HEK293 (cell line): ENCODE measurements around the gene ZNF865.
A peak's percentile ranks its signal among the peaks of the same experiment; 100 is the strongest.

ENCODE experiments used
- KLF10 ChIP-seq: fragments of 450-650 bp; IDR thresholded peaks from 2 replicates; pipeline ENCODE4 v1.5.1; 2018; ENCODE audit warnings: missing biosample characterization, mild to moderate bottlenecking, missing genetic modification characterization
- KLF16 ChIP-seq: fragments of 450-650 bp; formaldehyde crosslinking; IDR thresholded peaks from 2 replicates; pipeline ENCODE4 v1.5.1; 2017; ENCODE audit warnings: missing biosample characterization, missing genetic modification characterization
- WT1 ChIP-seq: fragments of 450-650 bp; formaldehyde crosslinking; IDR thresholded peaks from 2 replicates; pipeline ENCODE4 v1.5.1; 2016; ENCODE audit warnings: missing biosample characterization, missing genetic modification characterization
- YY1 ChIP-seq: fragments of 450-650 bp; formaldehyde crosslinking; IDR thresholded peaks from 2 replicates; pipeline ENCODE4 v1.5.1; 2018; ENCODE audit warnings: missing biosample characterization, missing genetic modification characterization
- ZNF132 ChIP-seq: fragments of 450-650 bp; formaldehyde crosslinking; IDR thresholded peaks from 2 replicates; pipeline ENCODE4 v1.5.1; 2017; ENCODE audit warnings: missing biosample characterization, missing genetic modification characterization, borderline replicate concordance
- ZNF146 ChIP-seq: fragments of 450-650 bp; formaldehyde crosslinking; IDR thresholded peaks from 2 replicates; pipeline ENCODE4 v1.5.1; 2016; ENCODE audit warnings: missing biosample characterization, missing genetic modification characterization
- ZNF19 ChIP-seq: fragments of 450-650 bp; formaldehyde crosslinking; IDR thresholded peaks from 2 replicates; pipeline ENCODE4; 2016; ENCODE audit warnings: missing biosample characterization, missing genetic modification characterization, low read depth
- ZNF24 ChIP-seq: fragments of 450-650 bp; formaldehyde crosslinking; IDR thresholded peaks from 2 replicates; pipeline ENCODE4 v1.5.1; 2016; ENCODE audit warnings: missing biosample characterization, missing genetic modification characterization
- ZNF37A ChIP-seq: fragments of 450-650 bp; IDR thresholded peaks from 2 replicates; pipeline ENCODE4 v1.5.1; 2018; ENCODE audit warnings: missing biosample characterization, missing genetic modification characterization
- ZNF394 ChIP-seq: fragments of 450-650 bp; formaldehyde crosslinking; IDR thresholded peaks from 2 replicates; pipeline ENCODE4 v1.5.1; 2016; ENCODE audit warnings: missing biosample characterization, missing genetic modification characterization, mild to moderate bottlenecking, moderate library complexity, borderline replicate concordance
- ZNF416 ChIP-seq: fragments of 450-650 bp; formaldehyde crosslinking; IDR thresholded peaks from 2 replicates; pipeline ENCODE4 v1.5.1; 2016; ENCODE audit warnings: missing biosample characterization, missing genetic modification characterization
- ZNF600 ChIP-seq: fragments of 450-650 bp; formaldehyde crosslinking; IDR thresholded peaks from 2 replicates; pipeline ENCODE4 v1.5.1; 2016; ENCODE audit warnings: missing biosample characterization, missing genetic modification characterization
- ZNF785 ChIP-seq: fragments of 450-650 bp; formaldehyde crosslinking; IDR thresholded peaks from 2 replicates; pipeline ENCODE4 v1.5.1; 2016; ENCODE audit warnings: missing biosample characterization, missing genetic modification characterization
- ZNF792 ChIP-seq: fragments of 450-650 bp; formaldehyde crosslinking; IDR thresholded peaks from 2 replicates; pipeline ENCODE4 v1.5.1; 2016; ENCODE audit warnings: missing biosample characterization, missing genetic modification characterization
- ZXDB ChIP-seq: fragments of 450-650 bp; formaldehyde crosslinking; IDR thresholded peaks from 2 replicates; pipeline ENCODE4 v1.5.1; 2016; ENCODE audit warnings: missing biosample characterization, missing genetic modification characterization
- TF ChIP-seq, protein P1 (sequence below): fragments of 450-650 bp; formaldehyde crosslinking; IDR thresholded peaks from 2 replicates; pipeline ENCODE4 v1.5.1; 2016; ENCODE audit warnings: missing biosample characterization, missing genetic modification characterization, borderline replicate concordance
- TF ChIP-seq, protein P2 (sequence below): fragments of 450-650 bp; formaldehyde crosslinking; IDR thresholded peaks from 2 replicates; pipeline ENCODE4 v1.5.1; 2016; ENCODE audit warnings: missing biosample characterization, missing genetic modification characterization
- TF ChIP-seq, protein P3 (sequence below): fragments of 450-650 bp; formaldehyde crosslinking; IDR thresholded peaks from 2 replicates; pipeline ENCODE4 v1.5.1; 2016; ENCODE audit warnings: missing biosample characterization, missing genetic modification characterization
- TF ChIP-seq, protein P4 (sequence below): fragments of 450-650 bp; formaldehyde crosslinking; conservative IDR thresholded peaks from 2 replicates; pipeline ENCODE4 v1.5.1; 2016; ENCODE audit warnings: low read depth, missing biosample characterization, missing genetic modification characterization
- TF ChIP-seq, protein P5 (sequence below): fragments of 450-650 bp; formaldehyde crosslinking; IDR thresholded peaks from 2 replicates; pipeline ENCODE4 v1.5.1; 2017; ENCODE audit warnings: missing biosample characterization, missing genetic modification characterization
- TF ChIP-seq, protein P6 (sequence below): fragments of 450-650 bp; formaldehyde crosslinking; IDR thresholded peaks from 2 replicates; pipeline ENCODE4 v1.5.1; 2016; ENCODE audit warnings: missing biosample characterization, missing genetic modification characterization
- TF ChIP-seq, protein P7 (sequence below): fragments of 450-650 bp; formaldehyde crosslinking; IDR thresholded peaks from 2 replicates; pipeline ENCODE4 v1.5.1; 2016; ENCODE audit warnings: missing biosample characterization, missing genetic modification characterization

Gene ZNF865

DNA sequence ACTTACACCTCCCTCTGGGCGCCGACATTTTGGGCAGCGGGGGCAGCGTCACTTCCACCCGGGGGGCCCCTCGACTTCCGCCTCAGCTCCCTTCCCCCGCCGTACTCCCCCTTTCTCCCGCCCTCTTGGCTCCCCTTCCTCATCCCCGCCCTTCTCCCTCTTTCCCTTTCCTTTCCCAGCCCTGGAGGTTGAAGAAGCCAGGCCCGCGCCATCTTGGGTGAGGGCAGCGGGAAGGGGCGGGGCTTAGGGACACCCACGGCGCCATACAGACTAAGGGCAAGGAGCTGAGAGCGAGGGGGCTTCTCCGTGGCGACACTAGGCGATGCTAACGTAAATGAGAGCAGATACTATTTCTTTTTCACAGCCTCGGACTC is 6.0 kb upstream of the ZNF865 start, which contains the start of gene FIZ1 (continued):
- TF ChIP-seq ZNF792 (no peak), ZNF132 (tag by site-specific recombination) (no peak), YY1 (tag by site-specific recombination) (no peak), ZNF416 (tag by site-specific recombination) (no peak), WT1 (tag by site-specific recombination) (peak; percentile 68; the same call in 1 of the 2 replicates), KLF16 (tag by site-specific recombination) (peak; percentile 1), KLF10 (peak; percentile 83; the same call in 1 of the 2 replicates), ZNF24 (tag by site-specific recombination) (peak; percentile 51; the same call in 1 of the 2 replicates), ZNF785 (tag by site-specific recombination) (no peak), ZXDB (peak; percentile 94; the same call in 1 of the 2 replicates), ZNF600 (tag by site-specific recombination) (no peak), ZNF394 (tag by site-specific recombination) (peak; percentile 46; the same call in 1 of the 2 replicates), ZNF37A (no peak), ZNF19 (no peak), ZNF146 (tag by site-specific recombination) (no peak)
- TF ChIP-seq, protein P1, sequence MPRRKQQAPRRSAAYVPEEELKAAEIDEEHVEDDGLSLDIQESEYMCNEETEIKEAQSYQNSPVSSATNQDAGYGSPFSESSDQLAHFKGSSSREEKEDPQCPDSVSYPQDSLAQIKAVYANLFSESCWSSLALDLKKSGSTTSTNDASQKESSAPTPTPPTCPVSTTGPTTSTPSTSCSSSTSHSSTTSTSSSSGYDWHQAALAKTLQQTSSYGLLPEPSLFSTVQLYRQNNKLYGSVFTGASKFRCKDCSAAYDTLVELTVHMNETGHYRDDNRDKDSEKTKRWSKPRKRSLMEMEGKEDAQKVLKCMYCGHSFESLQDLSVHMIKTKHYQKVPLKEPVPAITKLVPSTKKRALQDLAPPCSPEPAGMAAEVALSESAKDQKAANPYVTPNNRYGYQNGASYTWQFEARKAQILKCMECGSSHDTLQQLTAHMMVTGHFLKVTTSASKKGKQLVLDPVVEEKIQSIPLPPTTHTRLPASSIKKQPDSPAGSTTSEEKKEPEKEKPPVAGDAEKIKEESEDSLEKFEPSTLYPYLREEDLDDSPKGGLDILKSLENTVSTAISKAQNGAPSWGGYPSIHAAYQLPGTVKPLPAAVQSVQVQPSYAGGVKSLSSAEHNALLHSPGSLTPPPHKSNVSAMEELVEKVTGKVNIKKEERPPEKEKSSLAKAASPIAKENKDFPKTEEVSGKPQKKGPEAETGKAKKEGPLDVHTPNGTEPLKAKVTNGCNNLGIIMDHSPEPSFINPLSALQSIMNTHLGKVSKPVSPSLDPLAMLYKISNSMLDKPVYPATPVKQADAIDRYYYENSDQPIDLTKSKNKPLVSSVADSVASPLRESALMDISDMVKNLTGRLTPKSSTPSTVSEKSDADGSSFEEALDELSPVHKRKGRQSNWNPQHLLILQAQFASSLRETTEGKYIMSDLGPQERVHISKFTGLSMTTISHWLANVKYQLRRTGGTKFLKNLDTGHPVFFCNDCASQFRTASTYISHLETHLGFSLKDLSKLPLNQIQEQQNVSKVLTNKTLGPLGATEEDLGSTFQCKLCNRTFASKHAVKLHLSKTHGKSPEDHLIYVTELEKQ (tag by site-specific recombination), result no peak; the same call in 1 of the 2 replicates
- TF ChIP-seq, protein P2, sequence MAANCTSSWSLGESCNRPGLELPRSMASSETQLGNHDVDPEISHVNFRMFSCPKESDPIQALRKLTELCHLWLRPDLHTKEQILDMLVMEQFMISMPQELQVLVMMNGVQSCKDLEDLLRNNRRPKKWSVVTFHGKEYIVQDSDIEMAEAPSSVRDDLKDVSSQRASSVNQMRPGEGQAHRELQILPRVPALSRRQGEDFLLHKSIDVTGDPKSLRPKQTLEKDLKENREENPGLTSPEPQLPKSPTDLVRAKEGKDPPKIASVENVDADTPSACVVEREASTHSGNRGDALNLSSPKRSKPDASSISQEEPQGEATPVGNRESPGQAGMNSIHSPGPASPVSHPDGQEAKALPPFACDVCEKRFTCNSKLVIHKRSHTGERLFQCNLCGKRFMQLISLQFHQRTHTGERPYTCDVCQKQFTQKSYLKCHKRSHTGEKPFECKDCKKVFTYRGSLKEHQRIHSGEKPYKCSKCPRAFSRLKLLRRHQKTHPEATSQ (tag by site-specific recombination), result no peak
- TF ChIP-seq, protein P3, sequence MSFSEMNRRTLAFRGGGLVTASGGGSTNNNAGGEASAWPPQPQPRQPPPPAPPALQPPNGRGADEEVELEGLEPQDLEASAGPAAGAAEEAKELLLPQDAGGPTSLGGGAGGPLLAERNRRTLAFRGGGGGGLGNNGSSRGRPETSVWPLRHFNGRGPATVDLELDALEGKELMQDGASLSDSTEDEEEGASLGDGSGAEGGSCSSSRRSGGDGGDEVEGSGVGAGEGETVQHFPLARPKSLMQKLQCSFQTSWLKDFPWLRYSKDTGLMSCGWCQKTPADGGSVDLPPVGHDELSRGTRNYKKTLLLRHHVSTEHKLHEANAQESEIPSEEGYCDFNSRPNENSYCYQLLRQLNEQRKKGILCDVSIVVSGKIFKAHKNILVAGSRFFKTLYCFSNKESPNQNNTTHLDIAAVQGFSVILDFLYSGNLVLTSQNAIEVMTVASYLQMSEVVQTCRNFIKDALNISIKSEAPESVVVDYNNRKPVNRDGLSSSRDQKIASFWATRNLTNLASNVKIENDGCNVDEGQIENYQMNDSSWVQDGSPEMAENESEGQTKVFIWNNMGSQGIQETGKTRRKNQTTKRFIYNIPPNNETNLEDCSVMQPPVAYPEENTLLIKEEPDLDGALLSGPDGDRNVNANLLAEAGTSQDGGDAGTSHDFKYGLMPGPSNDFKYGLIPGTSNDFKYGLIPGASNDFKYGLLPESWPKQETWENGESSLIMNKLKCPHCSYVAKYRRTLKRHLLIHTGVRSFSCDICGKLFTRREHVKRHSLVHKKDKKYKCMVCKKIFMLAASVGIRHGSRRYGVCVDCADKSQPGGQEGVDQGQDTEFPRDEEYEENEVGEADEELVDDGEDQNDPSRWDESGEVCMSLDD, result peak; percentile 99
- TF ChIP-seq, protein P4, sequence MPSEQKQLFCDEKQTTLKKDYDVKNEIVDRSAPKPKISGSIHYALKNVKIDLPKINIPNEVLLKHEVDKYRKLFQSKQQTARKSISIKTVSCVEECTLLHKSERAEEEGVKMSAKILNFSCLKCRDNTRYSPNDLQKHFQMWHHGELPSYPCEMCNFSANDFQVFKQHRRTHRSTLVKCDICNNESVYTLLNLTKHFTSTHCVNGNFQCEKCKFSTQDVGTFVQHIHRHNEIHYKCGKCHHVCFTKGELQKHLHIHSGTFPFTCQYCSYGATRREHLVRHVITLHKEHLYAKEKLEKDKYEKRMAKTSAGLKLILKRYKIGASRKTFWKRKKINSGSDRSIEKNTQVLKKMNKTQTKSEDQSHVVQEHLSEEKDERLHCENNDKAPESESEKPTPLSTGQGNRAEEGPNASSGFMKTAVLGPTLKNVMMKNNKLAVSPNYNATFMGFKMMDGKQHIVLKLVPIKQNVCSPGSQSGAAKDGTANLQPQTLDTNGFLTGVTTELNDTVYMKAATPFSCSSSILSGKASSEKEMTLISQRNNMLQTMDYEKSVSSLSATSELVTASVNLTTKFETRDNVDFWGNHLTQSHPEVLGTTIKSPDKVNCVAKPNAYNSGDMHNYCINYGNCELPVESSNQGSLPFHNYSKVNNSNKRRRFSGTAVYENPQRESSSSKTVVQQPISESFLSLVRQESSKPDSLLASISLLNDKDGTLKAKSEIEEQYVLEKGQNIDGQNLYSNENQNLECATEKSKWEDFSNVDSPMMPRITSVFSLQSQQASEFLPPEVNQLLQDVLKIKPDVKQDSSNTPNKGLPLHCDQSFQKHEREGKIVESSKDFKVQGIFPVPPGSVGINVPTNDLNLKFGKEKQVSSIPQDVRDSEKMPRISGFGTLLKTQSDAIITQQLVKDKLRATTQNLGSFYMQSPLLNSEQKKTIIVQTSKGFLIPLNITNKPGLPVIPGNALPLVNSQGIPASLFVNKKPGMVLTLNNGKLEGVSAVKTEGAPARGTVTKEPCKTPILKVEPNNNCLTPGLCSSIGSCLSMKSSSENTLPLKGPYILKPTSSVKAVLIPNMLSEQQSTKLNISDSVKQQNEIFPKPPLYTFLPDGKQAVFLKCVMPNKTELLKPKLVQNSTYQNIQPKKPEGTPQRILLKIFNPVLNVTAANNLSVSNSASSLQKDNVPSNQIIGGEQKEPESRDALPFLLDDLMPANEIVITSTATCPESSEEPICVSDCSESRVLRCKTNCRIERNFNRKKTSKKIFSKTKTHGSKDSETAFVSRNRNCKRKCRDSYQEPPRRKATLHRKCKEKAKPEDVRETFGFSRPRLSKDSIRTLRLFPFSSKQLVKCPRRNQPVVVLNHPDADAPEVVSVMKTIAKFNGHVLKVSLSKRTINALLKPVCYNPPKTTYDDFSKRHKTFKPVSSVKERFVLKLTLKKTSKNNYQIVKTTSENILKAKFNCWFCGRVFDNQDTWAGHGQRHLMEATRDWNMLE (tag by site-specific recombination), result peak; percentile 85
- TF ChIP-seq, protein P5, sequence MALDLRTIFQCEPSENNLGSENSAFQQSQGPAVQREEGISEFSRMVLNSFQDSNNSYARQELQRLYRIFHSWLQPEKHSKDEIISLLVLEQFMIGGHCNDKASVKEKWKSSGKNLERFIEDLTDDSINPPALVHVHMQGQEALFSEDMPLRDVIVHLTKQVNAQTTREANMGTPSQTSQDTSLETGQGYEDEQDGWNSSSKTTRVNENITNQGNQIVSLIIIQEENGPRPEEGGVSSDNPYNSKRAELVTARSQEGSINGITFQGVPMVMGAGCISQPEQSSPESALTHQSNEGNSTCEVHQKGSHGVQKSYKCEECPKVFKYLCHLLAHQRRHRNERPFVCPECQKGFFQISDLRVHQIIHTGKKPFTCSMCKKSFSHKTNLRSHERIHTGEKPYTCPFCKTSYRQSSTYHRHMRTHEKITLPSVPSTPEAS (tag by site-specific recombination), result no peak
- TF ChIP-seq, protein P6, sequence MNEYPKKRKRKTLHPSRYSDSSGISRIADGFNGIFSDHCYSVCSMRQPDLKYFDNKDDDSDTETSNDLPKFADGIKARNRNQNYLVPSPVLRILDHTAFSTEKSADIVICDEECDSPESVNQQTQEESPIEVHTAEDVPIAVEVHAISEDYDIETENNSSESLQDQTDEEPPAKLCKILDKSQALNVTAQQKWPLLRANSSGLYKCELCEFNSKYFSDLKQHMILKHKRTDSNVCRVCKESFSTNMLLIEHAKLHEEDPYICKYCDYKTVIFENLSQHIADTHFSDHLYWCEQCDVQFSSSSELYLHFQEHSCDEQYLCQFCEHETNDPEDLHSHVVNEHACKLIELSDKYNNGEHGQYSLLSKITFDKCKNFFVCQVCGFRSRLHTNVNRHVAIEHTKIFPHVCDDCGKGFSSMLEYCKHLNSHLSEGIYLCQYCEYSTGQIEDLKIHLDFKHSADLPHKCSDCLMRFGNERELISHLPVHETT (tag by site-specific recombination), result peak; percentile 76
- TF ChIP-seq, protein P7, sequence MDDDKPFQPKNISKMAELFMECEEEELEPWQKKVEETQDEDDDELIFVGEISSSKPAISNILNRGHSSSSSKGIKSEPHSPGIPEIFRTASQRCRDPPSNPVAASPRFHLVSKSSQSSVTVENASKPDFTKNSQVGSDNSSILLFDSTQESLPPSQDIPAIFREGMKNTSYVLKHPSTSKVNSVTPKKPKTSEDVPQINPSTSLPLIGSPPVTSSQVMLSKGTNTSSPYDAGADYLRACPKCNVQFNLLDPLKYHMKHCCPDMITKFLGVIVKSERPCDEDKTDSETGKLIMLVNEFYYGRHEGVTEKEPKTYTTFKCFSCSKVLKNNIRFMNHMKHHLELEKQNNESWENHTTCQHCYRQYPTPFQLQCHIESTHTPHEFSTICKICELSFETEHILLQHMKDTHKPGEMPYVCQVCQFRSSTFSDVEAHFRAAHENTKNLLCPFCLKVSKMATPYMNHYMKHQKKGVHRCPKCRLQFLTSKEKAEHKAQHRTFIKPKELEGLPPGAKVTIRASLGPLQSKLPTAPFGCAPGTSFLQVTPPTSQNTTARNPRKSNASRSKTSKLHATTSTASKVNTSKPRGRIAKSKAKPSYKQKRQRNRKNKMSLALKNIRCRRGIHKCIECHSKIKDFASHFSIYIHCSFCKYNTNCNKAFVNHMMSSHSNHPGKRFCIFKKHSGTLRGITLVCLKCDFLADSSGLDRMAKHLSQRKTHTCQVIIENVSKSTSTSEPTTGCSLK, result no peak
